GM23338 (cell line): Measurements from ENCODE around the gene WDR31. TPM values are rescaled to one million over a fixed set of nuclear protein-coding genes. Genes with fewer than 3 reads are reported as not detected.

Experiments used
- ATAC-seq: fragments of 200-7000 bp; cut with Tn5 transposase; 3 replicates; pipeline ENCODE4 v1.9.1; 2020
- DNase-seq: peaks from one replicate; pipeline ENCODE4 v3.0.0-alpha.2; 2015; ENCODE audit warnings: low spot score
- H2AFZ ChIP-seq: fragments of 200-600 bp; sonication (generic); 2 replicates; pipeline ENCODE4 v1.8.0; 2016; ENCODE audit warnings: antibody characterized with exemption, mild to moderate bottlenecking, moderate library complexity
- H3F3A ChIP-seq: fragments of 200-600 bp; sonication (generic); replicated peaks from 2 replicates; pipeline ENCODE4 v1.8.0; 2017; ENCODE audit warnings: antibody characterized with exemption, mixed run types, low read depth
- H3K27ac ChIP-seq: fragments of 200-600 bp; sonication (generic); 2 replicates; pipeline ENCODE4 v1.6.1; 2016; ENCODE audit warnings: low read depth
- H3K27me3 ChIP-seq: fragments of 200-600 bp; sonication (generic); 2 replicates; pipeline ENCODE4 v1.8.0; 2016; ENCODE audit warnings: mild to moderate bottlenecking, mixed run types, moderate library complexity; ENCODE audit not compliant: insufficient read depth
- H3K36me3 ChIP-seq: fragments of 200-600 bp; sonication (generic); 2 replicates; pipeline ENCODE4 v1.8.0; 2016; ENCODE audit warnings: mild to moderate bottlenecking; ENCODE audit not compliant: insufficient read depth
- H3K4me1 ChIP-seq: fragments of 200-600 bp; sonication (generic); 2 replicates; pipeline ENCODE4 v1.8.0; 2016; ENCODE audit warnings: mild to moderate bottlenecking, moderate library complexity; ENCODE audit not compliant: insufficient read depth
- H3K4me2 ChIP-seq: fragments of 200-600 bp; sonication (generic); 2 replicates; pipeline ENCODE4 v1.7.1; 2017; ENCODE audit warnings: mixed run types
- H3K4me3 ChIP-seq: fragments of 200-600 bp; sonication (generic); 2 replicates; pipeline ENCODE4 v1.6.1; 2016; ENCODE audit warnings: mixed run types
- H3K79me2 ChIP-seq: fragments of 200-600 bp; sonication (generic); replicated peaks from 2 replicates; pipeline ENCODE4 v1.8.0; 2017; ENCODE audit warnings: mild to moderate bottlenecking; ENCODE audit not compliant: insufficient read depth
- H3K9me2 ChIP-seq: fragments of 200-600 bp; sonication (generic); 2 replicates; pipeline ENCODE4 v1.8.0; 2017; ENCODE audit not compliant: insufficient read depth
- H4K20me1 ChIP-seq: fragments of 200-600 bp; sonication (generic); replicated peaks from 2 replicates; pipeline ENCODE4 v1.8.0; 2017; ENCODE audit warnings: mild to moderate bottlenecking; ENCODE audit not compliant: insufficient read depth
- H3K27ac Mint-ChIP-seq: 2 replicates; pipeline ENCODE4 v1.8.0; 2020; ENCODE audit warnings: inconsistent platforms, mild to moderate bottlenecking, moderate library complexity, mixed read lengths
- H3K27me3 Mint-ChIP-seq: 3 replicates; pipeline ENCODE4 v1.8.0; 2022; ENCODE audit warnings: low read depth, mild to moderate bottlenecking, moderate library complexity, mixed read lengths, inconsistent platforms; ENCODE audit not compliant: insufficient read depth, poor library complexity
- H3K36me3 Mint-ChIP-seq: 3 replicates; pipeline ENCODE4 v1.8.0; 2021; ENCODE audit warnings: low read depth, mild to moderate bottlenecking, inconsistent platforms, moderate library complexity, mixed read lengths
- H3K4me1 Mint-ChIP-seq: 3 replicates; pipeline ENCODE4 v1.8.0; 2020; ENCODE audit warnings: mild to moderate bottlenecking, inconsistent platforms, mixed read lengths
- H3K4me3 Mint-ChIP-seq: 3 replicates; pipeline ENCODE4 v1.8.0; 2021; ENCODE audit warnings: moderate library complexity, mild to moderate bottlenecking, inconsistent platforms, mixed read lengths
- H3K9me3 Mint-ChIP-seq: 3 replicates; pipeline ENCODE4 v1.8.0; 2020; ENCODE audit warnings: moderate library complexity, mild to moderate bottlenecking, inconsistent platforms, mixed read lengths
- CREB1 ChIP-seq: fragments of 250-450 bp; sonication (Bioruptor Pico); IDR thresholded peaks from 2 replicates; pipeline ENCODE4 v1.5.0; 2020; ENCODE audit warnings: low read depth, mild to moderate bottlenecking, moderate library complexity
- EZH2phosphoT487 ChIP-seq: fragments of 200-600 bp; sonication (generic); IDR thresholded peaks from one replicate; pipeline ENCODE4 v1.8.1; 2018; ENCODE audit warnings: antibody characterized with exemption; ENCODE audit not compliant: unreplicated experiment
- JUNB ChIP-seq: IDR thresholded peaks from one replicate; pipeline ENCODE4 v1.6.1; 2016; ENCODE audit warnings: antibody characterized with exemption; ENCODE audit not compliant: unreplicated experiment
- STAT1 ChIP-seq: IDR thresholded peaks from one replicate; pipeline ENCODE4 v1.6.1; 2016; ENCODE audit warnings: antibody characterized with exemption; ENCODE audit not compliant: unreplicated experiment
- ZNF114 ChIP-seq: fragments of 250-450 bp; sonication (Bioruptor Pico); IDR thresholded peaks from 2 replicates; pipeline ENCODE4 v1.5.0; 2020; ENCODE audit warnings: mild to moderate bottlenecking, moderate library complexity
- ZNF331 ChIP-seq: fragments of 250-450 bp; sonication (Bioruptor Pico); IDR thresholded peaks from 2 replicates; pipeline ENCODE4 v1.5.0; 2020; ENCODE audit warnings: low read depth, mild to moderate bottlenecking, moderate library complexity
- polyA plus RNA-seq: library from polyadenylated mRNA; unstranded; fragments of >200 nt; fragmentation: Nextera tagmentation; extraction: Ambion mirVana; gene quantifications from 2 replicates; pipeline ENCODE4 v1.2.1, GENCODE V29; 2016
- total RNA-seq: library from RNA; depleted of rRNA; stranded (reverse); fragments of >200 nt; shearing (Covaris generic); gene quantifications from 2 replicates; pipeline ENCODE4 v1.2.3, GENCODE V29; 2014
- TF ChIP-seq, protein P1 (sequence below), 2 experiments: fragments of 200-600 bp in 1 of 2; sonication (generic) in 1 of 2; conservative IDR thresholded peaks; 2 replicates each; pipeline versions ENCODE4 v1.5.1 to v1.6.1; 2016 to 2017; ENCODE audit warnings: antibody characterized with exemption in 2 of 2, low read depth in 2 of 2, mild to moderate bottlenecking in 2 of 2, moderate library complexity in 1 of 2

Gene WDR31
- total and polyA plus RNA-seq, 2 experiments from 2014 or later = 0.13 to 0.63 TPM

DNA sequence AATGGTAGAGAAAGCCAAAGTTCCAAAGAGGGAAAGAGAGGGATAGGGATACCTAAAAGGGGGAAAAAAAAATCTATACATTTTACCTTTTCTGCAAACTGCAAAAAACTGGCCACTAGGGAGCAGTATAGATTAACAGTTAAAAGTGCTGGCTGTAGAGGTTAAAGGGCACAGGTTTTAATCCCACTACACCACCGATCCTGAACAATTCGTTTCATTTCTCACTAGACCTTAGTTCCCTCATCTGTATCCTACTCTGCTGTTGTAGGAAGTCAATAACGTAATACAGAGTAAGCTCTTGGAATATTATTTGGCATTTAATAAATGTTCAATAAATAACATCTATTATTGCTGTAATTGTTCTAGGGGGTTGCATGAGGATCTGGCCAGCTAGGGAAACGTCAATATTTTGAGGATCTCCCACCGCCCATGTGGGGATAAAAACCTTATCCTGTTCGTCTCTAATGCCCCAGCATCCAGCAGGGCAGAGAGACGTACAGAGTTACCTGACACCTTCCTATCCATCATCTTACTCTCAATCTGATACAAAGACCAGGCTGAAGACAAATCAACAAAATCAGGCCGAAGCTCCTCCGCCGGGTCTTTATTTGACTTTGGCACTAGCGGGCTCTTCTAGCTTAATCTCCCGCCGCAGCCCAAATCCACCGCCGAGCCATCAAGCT is 65.5 kb downstream of the WDR31 start:
- H3K4me1 ChIP-seq = peaks cover 8% of the 10 kb centered on the region; the same call in 1 of the 2 replicates
- H3K36me3 ChIP-seq = peaks cover 48% of the 10 kb centered on the region
- no peaks in the 10 kb centered on the region for H3K9me3 Mint-ChIP-seq
- H3F3A ChIP-seq = no peaks in the 10 kb centered on the region
- H3K4me1 Mint-ChIP-seq = peaks cover 7% of the 10 kb centered on the region; the same call in 1 of the 3 replicates
- no peak overlapping the region for H3K27ac Mint-ChIP-seq
- ATAC-seq = peak; percentile 27
- H2AFZ ChIP-seq = peak overlapping the region; percentile 49
- TF ChIP-seq STAT1 (no peak), EZH2phosphoT487 (no peak), CREB1 (CRISPR knock-in tag) (no peak), ZNF114 (CRISPR knock-in tag) (no peak)
- TF ChIP-seq, protein P1, sequence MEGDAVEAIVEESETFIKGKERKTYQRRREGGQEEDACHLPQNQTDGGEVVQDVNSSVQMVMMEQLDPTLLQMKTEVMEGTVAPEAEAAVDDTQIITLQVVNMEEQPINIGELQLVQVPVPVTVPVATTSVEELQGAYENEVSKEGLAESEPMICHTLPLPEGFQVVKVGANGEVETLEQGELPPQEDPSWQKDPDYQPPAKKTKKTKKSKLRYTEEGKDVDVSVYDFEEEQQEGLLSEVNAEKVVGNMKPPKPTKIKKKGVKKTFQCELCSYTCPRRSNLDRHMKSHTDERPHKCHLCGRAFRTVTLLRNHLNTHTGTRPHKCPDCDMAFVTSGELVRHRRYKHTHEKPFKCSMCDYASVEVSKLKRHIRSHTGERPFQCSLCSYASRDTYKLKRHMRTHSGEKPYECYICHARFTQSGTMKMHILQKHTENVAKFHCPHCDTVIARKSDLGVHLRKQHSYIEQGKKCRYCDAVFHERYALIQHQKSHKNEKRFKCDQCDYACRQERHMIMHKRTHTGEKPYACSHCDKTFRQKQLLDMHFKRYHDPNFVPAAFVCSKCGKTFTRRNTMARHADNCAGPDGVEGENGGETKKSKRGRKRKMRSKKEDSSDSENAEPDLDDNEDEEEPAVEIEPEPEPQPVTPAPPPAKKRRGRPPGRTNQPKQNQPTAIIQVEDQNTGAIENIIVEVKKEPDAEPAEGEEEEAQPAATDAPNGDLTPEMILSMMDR (conservative IDR thresholded peaks at IDR 0.05; ENCODE audit: low read depth in 2 of 2) = peak; percentile 66 to 87
- peak overlapping the region; percentile 84 for H3K4me2 ChIP-seq
- peak overlapping the region; percentile 56; the same call in 1 of the 2 replicates for H3K27ac ChIP-seq
- DNase-seq = peak; percentile 91
- H3K27me3 ChIP-seq = no peaks in the 10 kb centered on the region
- no peaks in the 10 kb centered on the region; the same call in 1 of the 2 replicates for H4K20me1 ChIP-seq
- peaks cover 28% of the 10 kb centered on the region for H3K79me2 ChIP-seq
- H3K4me3 ChIP-seq = peak overlapping the region; percentile 87
- peaks cover 49% of the 10 kb centered on the region for H3K36me3 Mint-ChIP-seq
- H3K9me2 ChIP-seq = no peaks in the 10 kb centered on the region
- no peak overlapping the region for H3K4me3 Mint-ChIP-seq
- H3K27me3 Mint-ChIP-seq = no peaks in the 10 kb centered on the region

DNA sequence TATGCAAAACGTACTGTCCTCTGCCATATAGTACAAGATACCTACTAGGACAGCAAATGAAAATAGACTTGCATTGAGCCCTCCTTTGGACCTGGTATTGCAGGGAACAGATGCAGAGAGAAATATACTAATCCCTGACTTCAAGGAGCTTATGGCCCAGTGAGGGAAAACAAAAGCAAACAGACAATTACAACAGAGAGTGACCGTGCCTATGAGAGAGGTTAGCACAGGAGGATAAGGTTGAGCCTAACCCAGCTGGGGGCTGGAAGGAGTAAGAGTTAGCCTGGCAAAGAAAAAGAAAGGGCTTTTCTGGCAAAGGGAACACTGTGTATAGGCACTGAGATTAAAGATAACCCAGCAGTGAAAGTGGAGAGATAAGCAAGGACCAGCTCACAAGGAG is 70.2 kb downstream of the WDR31 start:
- no peaks in the 10 kb centered on the region for H3K27me3 Mint-ChIP-seq
- Histone ChIP-seq H3K4me3 (no peak overlapping the region), H3K27me3 (no peaks in the 10 kb centered on the region), H2AFZ (no peak overlapping the region), H3K79me2 (peaks cover 12% of the 10 kb centered on the region), H4K20me1 (no peaks in the 10 kb centered on the region; the same call in 1 of the 2 replicates), H3K4me1 (0 out of 2 replicates have a peak, but pooled peaks cover 3% of the 10 kb centered on the region), H3K27ac (no peak overlapping the region), H3K9me2 (no peaks in the 10 kb centered on the region), H3F3A (no peaks in the 10 kb centered on the region), H3K36me3 (peaks cover 28% of the 10 kb centered on the region), H3K4me2 (no peak overlapping the region)
- H3K36me3 Mint-ChIP-seq = peaks cover 32% of the 10 kb centered on the region
- H3K4me3 Mint-ChIP-seq = no peak overlapping the region
- H3K4me1 Mint-ChIP-seq = peaks cover 3% of the 10 kb centered on the region; the same call in 1 of the 3 replicates
- no peak for ATAC-seq
- H3K27ac Mint-ChIP-seq = no peak overlapping the region
- no peak for TF ChIP-seq JUNB
- TF ChIP-seq EZH2phosphoT487 = no peak
- H3K9me3 Mint-ChIP-seq = no peaks in the 10 kb centered on the region
- DNase-seq = no peak

DNA sequence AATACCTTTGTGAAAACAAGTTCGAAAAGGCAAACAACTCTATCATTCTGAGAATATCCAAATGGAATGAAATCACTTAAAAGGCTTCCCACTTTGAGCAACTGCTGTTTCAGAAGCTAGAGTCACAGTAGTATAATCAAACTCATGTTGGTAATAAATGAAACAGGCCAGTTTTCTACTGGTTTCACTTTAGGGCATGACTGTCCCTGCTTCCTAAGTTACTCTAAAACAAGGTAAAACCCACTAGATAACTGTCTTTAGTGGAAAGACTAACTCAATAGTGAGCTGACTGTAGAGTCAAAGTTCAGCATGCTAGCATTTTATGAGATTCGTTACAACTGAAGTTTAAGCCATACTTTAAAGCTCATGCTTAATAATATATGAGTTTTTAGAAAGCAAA is 70.7 kb downstream of the WDR31 start:
- Histone ChIP-seq H4K20me1 (no peaks in the 10 kb centered on the region; the same call in 1 of the 2 replicates), H3K27me3 (no peaks in the 10 kb centered on the region), H3K4me3 (no peak overlapping the region), H3K79me2 (peaks cover 12% of the 10 kb centered on the region), H3K4me2 (no peak overlapping the region), H3K9me2 (no peaks in the 10 kb centered on the region), H3K4me1 (0 out of 2 replicates have a peak, but pooled peaks cover 3% of the 10 kb centered on the region), H3K36me3 (peaks cover 28% of the 10 kb centered on the region), H3K27ac (no peak overlapping the region), H2AFZ (no peak overlapping the region), H3F3A (no peaks in the 10 kb centered on the region)
- Mint-ChIP-seq H3K4me3 (no peak overlapping the region), H3K4me1 (peaks cover 3% of the 10 kb centered on the region; the same call in 1 of the 3 replicates), H3K36me3 (peaks cover 32% of the 10 kb centered on the region), H3K27me3 (no peaks in the 10 kb centered on the region), H3K27ac (no peak overlapping the region), H3K9me3 (no peaks in the 10 kb centered on the region)
- no peak for DNase-seq
- ATAC-seq = no peak
- TF ChIP-seq ZNF331 = no peak
